Measurements from ENCODE around the gene SLC5A12.

- no peak for TF ChIP-seq CTCF (IDR thresholded peaks at IDR 0.05; ENCODE audit: poor library complexity, severe bottlenecking)
- no peak for TF ChIP-seq EZH2 (IDR thresholded peaks at IDR 0.05; ENCODE audit: borderline replicate concordance, insufficient read depth, low read length, poor library complexity, severe bottlenecking)
- no peak for TF ChIP-seq RAD21 (conservative IDR thresholded peaks at IDR 0.05)
- no peak for TF ChIP-seq EP300 (conservative IDR thresholded peaks at IDR 0.05; ENCODE audit: poor library complexity, severe bottlenecking)
Observed at GRCh38 chr11:26743622-26744021, 21.8 kb upstream of the SLC5A12 start.

Data from neural cell (in vitro differentiated cells).